Measurements from ENCODE around the gene CALHM3.

- no peak for TF ChIP-seq CTCF (IDR thresholded peaks at IDR 0.05; ENCODE audit: low read length)
- TF ChIP-seq EZH2 (IDR thresholded peaks at IDR 0.05; ENCODE audit: borderline replicate concordance, low read length), result no peak
These were observed 18.3 kb upstream of the CALHM3 start for GRCh38 chr10:103497161-103497915.

Measured in OCI-LY1 (cell line).